Effector memory CD4-positive, alpha-beta T cell (primary cell): ENCODE measurements around the gene PPP1R2.
"Not testable (repeated sequence)": the region's sequence is repeated elsewhere in the genome, so short reads cannot be mapped to it uniquely, and the experiment has no call there.

ENCODE experiments used
- DNase-seq, 3 donors: peaks; one replicate each; pipeline ENCODE4 v3.0.0-alpha.2; 2020
- H3K27ac ChIP-seq: 2 replicates; pipeline ENCODE4 v1.7.0; 2013; ENCODE audit warnings: mild to moderate bottlenecking, low read length, moderate library complexity; ENCODE audit not compliant: insufficient read depth, poor library complexity, severe bottlenecking
- H3K27me3 ChIP-seq: replicated peaks from 2 replicates; pipeline ENCODE4 v1.7.0; 2013; ENCODE audit warnings: mild to moderate bottlenecking, low read length; ENCODE audit not compliant: insufficient read depth, control insufficient read depth, poor library complexity, severe bottlenecking
- H3K36me3 ChIP-seq: 2 replicates; pipeline ENCODE4 v1.7.0; 2013; ENCODE audit warnings: mild to moderate bottlenecking, low read length, moderate library complexity; ENCODE audit not compliant: control insufficient read depth, insufficient read depth
- H3K4me1 ChIP-seq: 2 replicates; pipeline ENCODE4 v1.7.0; 2013; ENCODE audit warnings: low read length, mild to moderate bottlenecking; ENCODE audit not compliant: control insufficient read depth, insufficient read depth, poor library complexity, severe bottlenecking
- H3K4me3 ChIP-seq: 2 replicates; pipeline ENCODE4 v1.7.0; 2013; ENCODE audit warnings: low read length, low read depth, mild to moderate bottlenecking; ENCODE audit not compliant: insufficient read depth, poor library complexity, severe bottlenecking
- H3K9me3 ChIP-seq: 2 replicates; pipeline ENCODE4 v1.7.0; 2013; ENCODE audit warnings: mild to moderate bottlenecking, low read length, moderate library complexity; ENCODE audit not compliant: control insufficient read depth

Gene PPP1R2

DNA sequence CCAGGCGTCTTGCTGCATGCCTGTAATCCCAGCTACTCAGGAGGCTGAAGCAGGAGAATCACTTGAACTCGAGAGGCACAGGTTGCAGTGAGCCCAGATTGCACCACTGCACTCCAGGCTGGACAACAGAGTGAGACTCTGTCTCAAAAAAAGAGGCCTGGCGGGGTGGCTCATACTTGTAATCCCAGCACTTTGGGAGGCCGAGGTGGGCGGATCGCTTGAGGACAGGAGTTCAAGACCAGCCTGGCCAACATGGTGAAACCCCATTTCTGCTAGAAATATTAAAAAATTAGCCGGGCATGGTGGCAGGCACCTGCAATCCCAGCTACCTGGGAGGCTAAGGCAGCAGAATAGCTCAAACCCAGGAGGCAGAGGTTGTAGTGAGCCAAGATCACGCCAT lies 68.0 kb downstream of the PPP1R2 start:
- not testable (repeated sequence) for H3K4me3 ChIP-seq, H3K27ac ChIP-seq, H3K36me3 ChIP-seq, DNase-seq, H3K27me3 ChIP-seq, H3K9me3 ChIP-seq, H3K4me1 ChIP-seq

DNA sequence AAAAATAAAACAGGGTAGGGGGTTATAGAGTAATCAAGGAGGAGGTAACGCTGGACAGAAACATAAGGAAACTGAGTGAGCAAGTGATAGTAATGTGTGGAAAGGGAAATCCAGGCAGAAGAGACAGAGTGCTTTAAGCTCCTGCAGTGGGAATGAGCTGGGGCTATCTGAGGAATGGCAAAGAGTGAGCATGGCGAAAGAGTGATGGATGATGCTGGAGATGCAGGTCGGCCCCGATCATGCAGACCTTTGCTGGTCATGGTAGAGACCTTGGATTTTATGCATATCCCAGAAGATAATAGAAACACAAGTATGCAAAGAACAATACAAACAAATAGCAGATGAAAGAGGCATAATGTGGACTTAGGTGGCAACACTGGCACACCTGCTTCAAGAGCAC lies 74.3 kb downstream of the PPP1R2 start:
- no peak overlapping the region for H3K27ac ChIP-seq
- no peaks in the 10 kb centered on the region for H3K27me3 ChIP-seq
- no peaks in the 10 kb centered on the region for H3K36me3 ChIP-seq
- no peak overlapping the region for H3K4me3 ChIP-seq
- no peaks in the 10 kb centered on the region for H3K9me3 ChIP-seq
- no peaks in the 10 kb centered on the region for H3K4me1 ChIP-seq
- DNase-seq, result no peak

DNA sequence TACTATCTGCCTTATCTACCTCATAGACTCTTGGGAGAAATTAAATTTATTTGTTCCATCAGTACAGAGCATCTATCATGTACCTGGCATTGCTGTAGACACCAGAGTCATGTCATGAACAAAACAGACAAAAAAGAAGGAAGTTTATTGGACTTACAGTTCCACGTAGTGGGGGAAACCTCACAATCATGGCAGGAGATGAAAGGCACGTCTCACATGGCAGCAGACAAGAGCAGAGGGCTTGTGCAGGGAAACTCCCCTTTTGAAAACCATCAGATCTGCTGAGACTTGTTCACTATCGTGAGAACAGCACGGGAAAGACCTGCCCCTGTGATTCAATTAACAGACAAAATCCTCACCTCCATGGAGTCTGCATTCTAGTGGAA lies 74.7 kb downstream of the PPP1R2 start:
- no peaks in the 10 kb centered on the region for H3K4me1 ChIP-seq
- DNase-seq, result no peak
- no peak overlapping the region for H3K27ac ChIP-seq
- no peak overlapping the region for H3K4me3 ChIP-seq
- H3K36me3 ChIP-seq, result no peaks in the 10 kb centered on the region
- H3K27me3 ChIP-seq, result no peaks in the 10 kb centered on the region
- no peaks in the 10 kb centered on the region for H3K9me3 ChIP-seq

DNA sequence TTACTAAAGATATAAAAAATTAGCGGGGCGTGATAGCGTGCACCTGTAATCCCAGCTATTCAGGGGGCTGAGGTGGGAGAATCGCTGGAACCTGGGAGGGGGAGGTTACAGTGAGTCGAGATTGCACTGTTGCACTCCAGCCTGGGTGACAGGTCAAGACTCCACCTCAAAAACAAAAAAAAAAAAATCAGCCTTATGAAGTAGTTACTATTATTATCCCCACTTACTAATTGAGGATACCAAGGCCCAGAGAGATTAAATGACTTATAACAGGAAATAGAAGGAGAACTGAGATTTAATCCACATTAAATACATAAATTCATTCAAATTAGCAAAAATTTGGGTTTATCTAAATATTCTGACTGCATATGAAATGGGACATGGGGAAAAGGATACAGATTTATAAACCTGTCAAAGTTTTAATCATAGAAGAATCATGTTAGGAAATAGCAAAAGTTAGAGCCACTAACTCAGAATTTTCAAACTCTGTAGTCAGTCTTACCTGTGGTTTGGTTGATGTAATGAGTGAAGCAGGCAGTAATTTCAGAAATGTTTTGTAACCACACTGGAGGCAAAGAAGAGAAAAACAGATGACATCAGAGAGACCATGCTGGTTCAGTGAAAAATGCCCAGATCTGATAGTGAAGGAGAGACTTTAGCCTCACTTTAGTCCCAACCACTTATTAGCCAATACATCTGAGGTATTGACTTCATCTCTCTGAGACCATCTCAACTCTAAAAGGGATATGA lies 75.3 kb downstream of the PPP1R2 start:
- Histone ChIP-seq H3K27ac (no peak overlapping the region), H3K9me3 (no peaks in the 10 kb centered on the region), H3K4me3 (no peak overlapping the region), H3K36me3 (no peaks in the 10 kb centered on the region), H3K4me1 (no peaks in the 10 kb centered on the region), H3K27me3 (no peaks in the 10 kb centered on the region)
- no peak for DNase-seq

DNA sequence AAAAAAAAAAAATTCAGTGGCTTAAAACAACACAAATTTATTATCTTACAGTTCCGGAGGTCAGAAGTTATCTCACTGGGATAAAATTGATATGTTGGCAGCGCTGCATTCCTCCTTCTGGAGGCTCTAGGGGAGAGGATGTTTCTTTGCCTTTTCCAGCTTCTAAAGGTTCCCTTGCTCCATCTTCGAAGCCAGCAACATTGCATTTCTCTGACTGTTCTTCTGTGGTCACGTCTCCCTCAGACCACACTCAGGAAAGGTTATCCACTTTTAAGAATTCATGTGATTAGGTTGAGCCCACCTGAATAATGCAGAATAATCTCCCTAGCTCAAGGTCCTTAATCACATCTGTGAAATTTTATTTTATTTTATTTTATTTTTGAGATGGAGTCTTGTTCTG lies 76.9 kb downstream of the PPP1R2 start:
- DNase-seq, result no peak
- no peaks in the 10 kb centered on the region for H3K36me3 ChIP-seq
- no peaks in the 10 kb centered on the region for H3K4me1 ChIP-seq
- H3K9me3 ChIP-seq, result no peaks in the 10 kb centered on the region
- H3K4me3 ChIP-seq, result no peak overlapping the region
- H3K27ac ChIP-seq, result no peak overlapping the region
- H3K27me3 ChIP-seq, result no peaks in the 10 kb centered on the region
